Measurements from ENCODE around the gene CD180.

The CD180 gene

DNA sequence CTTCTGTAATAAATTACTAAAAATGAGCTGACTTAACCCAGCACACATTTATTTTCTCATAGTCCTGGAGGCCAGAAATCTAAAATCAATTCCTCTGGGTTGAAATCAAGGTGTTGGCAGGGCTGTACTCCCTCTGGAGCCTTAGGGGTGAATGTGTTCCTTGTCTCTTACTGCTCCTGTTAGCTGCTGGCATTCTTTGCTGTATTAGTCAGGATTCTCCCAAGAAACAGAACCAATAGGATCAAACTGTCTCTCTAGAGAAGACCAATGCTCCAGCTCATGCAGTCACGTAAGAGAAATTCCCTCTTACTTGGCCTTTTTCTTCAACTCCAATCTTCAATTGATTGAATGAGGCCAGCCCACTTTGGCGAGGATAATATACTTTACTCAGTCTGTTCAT is 15.3 kb upstream of the CD180 start:
- no peak for DNase-seq (ENCODE audit: low read depth in 2 of 2)

DNA sequence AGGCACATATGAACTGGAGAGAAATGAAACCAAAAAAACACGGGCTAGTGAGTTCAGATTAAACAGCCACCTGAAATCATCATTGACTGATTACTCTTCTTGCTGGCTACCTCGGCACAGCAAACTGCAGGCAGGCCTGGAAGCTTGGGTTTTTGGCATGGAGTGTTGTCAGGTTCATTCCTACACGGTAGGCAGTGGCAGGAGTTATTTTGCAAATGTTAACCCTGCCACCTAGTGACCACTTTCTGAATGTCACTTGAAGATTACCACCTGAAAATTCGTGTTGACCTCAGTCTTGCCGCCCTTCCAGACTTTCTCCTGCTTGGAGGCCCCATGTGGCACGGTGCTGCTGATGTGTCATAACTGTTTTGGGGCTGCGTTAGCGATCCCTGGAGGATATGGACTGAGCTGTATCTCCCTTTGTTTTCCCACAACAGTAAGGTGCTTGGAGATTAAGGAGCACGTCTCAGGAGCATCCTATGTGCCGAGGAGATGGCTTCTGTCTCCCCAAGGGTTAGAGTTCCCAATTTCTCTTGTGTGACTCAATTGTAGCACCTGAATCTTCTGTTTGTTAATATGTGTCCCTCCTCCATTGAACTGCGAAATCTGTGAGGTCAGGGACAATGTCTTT is 12.7 kb upstream of the CD180 start:
- peak; percentile 14 to 25 for DNase-seq (ENCODE audit: low read depth in 2 of 2)

DNA sequence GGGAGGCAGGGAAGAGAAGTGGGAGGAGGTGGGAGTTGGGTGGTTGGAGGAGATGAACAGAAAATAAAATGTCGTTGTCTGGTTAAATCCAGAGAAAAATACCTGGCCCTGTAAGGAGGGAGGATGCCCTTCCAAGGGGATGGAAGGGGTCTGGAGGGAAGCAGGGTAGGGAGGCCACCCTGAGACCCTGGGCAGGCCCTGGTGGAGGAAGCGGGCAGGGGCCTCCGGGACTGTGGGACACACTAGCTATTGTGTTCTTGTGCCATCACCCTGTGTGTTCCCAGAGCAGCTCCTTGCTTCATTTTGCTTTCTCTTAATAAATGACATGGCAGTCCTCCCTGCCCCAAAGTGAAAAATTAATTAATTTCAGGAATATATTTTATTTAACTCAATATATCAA is 11.8 kb upstream of the CD180 start:
- no peak for DNase-seq (ENCODE audit: low read depth in 2 of 2)

DNA sequence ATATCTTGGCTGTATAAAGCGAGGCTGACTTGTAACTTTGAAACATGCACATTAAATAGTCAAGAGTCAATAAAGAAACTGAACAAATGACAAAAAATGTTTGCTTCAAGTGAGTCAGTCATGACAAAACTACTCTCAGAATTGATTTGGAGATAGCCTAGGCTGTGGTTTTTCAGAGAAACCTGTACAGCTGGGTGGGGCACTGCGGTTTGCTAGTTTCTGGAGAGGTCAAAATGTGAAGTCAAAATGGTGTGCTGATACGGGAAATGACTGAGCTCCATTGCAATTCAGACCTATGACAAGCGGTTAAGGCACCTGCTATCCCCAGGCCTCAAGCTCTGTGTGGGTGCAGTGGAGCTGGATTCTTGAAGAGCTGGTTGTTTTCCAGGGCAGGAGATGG is 10.3 kb upstream of the CD180 start:
- DNase-seq (ENCODE audit: low read depth in 2 of 2): peak; percentile 37 to 78

DNA sequence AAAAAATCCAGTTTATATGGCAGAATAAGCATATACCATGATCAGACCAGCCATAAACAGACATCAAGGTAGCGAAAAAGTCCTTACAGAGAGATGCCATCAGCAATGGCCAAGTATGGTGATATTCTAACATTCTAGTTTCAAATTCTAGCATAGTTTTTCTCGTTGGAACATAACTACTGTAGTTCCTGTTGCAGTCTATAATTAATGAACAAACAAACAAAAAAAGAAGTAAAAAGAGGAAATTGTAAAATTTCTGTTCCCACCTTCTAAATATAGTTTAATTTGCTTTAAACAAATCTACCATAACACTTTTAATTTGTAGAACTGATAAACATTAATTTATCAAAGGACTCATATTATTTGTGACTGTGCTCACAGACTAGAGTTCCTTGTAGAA is 9.9 kb upstream of the CD180 start:
- DNase-seq (ENCODE audit: low read depth in 2 of 2): no peak

DNA sequence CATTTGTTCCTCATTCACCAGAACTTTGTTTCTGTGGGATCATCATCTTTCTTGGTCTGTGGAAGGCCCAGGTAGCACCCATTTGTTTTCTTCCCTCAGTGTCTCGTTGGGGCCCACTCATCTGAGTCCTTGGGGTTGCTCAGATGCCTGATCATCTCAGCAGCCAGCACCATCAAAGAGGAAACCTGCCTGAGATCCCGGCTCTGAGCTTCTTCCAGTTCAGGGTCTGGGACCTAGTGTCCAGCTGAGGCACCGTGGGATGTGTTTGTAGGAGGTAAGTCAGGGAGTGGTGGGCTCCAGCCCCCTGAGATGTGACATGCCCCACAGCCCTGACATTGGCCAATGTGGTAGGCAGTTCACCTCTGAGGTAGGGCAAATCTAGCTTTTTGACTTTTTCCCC is 9.4 kb upstream of the CD180 start:
- DNase-seq (ENCODE audit: low read depth in 2 of 2): no peak

DNA sequence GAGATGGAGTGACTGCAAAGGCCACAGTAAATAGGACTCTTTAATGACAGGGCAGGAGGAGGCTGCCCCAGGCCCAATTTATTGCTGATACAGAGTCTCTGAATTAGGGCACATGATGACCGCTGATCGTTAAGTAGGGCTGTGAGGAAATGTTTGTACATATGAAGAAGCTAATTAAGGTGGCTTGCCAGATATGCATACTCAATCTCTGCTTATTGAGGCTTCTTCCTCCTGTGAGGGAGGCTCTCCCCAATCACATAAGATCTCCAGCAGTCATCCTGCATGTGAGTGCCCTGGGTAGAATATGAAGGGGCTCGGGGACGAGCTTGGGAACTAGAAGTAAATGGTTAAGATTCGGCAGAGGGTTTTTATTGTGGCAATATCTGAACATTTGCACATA is 8.2 kb upstream of the CD180 start:
- DNase-seq (ENCODE audit: low read depth in 2 of 2): no peak

DNA sequence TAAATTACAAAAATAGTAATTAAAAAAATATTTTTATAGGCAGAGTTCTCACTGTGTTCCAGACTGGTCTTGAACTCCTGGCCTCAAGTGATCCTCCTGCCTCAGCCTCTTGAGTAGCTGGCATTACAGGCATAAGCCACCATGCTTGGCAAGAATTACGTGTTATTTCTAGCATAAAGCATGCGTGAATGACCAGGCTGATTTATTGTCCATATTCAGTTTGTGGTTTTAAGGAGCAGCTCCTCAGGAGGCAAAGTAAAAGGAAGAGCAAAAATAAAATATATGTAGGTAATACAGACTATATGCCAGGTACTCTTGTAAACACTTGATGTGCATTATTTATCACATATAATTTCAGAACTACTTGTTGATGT is 7.1 kb upstream of the CD180 start:
- DNase-seq (ENCODE audit: low read depth in 2 of 2): no peak

DNA sequence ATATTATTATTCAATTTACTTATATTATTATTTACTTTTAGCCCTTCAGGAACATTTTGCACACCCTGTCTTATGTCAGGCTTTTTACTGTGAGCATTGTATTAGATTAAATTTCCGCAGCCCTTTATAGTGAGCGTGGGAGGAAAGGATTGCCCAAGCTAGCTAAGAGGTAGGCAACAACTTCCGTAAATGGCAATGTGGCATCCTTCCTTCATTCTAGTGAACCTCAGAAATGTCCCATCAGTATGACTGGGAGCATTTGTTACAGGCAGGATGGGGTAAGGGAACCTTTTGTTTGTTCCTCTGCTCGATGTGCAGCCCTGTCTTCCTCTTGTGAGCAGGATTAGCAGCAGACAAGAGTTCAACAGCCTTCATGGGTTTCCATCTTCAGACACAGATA is 6.2 kb upstream of the CD180 start:
- no peak for DNase-seq (ENCODE audit: low read depth in 2 of 2)

DNA sequence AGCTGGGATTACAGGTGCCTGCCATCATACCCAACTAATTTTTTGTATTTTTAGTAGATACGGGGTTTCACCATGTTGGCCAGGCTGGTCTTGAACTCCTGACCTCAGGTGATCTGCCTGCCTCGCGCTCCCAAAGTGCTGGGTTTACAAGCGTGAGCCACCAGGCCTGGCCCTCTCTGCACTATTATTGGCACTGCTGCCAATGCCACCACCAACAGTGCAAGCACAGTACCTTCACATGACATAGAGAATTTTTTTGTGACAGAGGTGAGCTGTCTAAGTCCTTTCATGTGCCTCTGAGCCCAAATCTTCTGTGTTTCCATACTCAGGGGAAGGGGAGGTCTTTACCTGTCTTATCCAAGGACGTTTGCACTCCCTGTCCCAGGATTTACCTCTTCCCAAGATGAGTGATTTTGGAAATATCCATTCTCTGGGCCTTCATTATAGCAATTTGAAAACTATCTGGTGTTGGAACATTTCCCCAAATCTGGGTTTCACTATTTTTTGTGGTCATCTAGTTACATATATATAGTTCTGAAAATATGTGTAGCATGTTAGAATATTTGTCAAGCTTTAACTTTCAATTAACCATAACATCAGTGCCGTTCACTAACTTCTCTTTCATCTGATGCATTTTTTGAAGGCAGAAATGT is 5.4 kb upstream of the CD180 start:
- no peak for DNase-seq (ENCODE audit: low read depth in 2 of 2)

DNA sequence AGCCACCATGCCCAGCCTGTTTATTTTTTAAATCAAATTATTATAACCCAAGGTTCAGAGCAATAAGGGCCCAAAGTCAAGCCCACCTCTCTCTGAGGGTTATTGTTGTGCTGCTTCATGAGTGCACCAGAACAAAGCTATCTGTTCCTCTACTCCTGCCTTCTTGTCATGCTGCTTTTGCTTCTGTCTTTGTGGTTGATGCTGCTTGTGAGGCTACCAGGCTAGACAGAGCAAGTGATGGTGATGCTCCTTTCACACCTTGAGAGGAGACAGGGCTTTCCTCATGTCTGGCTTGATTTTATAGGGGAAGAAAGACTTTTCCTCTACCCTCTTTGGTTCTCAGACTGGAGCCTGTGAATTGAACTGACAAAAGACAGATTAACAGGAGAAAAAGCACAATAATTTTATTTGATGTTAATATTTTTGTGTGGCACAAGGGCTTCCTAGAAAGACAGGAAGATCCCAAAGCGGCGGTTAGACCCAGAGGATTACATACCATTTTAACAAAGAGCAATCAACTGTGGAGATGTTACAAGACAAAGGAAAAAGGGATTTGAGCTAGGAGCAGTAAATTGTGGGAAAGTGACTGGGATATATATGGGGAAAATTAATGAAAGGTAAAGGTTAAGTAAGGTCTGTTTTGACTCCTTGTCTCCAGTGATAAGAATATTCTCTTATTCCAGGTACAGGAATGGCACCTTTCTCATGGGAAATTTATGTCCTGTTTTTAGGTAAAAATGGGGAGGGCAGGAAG is 4.4 kb upstream of the CD180 start:
- no peak for DNase-seq (ENCODE audit: low read depth in 2 of 2)

DNA sequence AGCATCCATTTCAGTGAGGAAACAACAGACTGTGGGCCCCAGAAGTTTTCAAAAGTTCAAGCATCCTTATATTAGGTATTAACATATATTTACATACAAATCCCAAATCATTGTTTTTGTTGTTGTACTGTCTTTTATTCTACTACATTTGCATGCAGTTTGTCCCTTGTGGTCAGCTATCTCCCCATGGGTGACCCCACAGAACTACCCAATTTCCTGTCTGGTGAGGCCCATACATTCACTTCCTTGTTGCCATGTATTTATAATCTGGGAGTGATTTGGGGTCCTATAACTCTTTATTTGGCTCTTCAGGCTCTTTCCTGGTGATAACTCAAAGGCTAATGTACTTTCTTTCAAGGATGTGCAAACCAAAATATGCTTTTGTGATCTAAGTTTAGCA is 3.3 kb upstream of the CD180 start:
- DNase-seq (ENCODE audit: low read depth in 2 of 2): no peak

DNA sequence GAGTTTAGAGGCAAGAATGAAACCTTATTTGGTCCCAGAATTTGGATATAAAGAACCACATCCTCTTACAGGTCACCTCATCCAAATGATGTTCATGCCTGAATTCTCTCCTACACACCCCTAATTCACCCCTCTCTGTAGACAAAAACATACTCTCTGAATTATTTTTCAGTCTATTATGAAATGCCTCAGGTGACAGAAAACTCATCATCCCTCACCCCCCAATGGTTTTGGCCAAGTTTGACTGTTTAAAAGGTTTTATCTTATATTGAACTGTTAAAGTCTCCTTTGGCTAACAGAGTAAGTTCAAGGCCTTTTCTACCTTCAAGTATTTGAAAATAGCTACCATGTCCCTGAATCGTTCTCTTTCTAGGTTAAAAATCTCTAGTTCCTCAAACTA is 2.3 kb upstream of the CD180 start:
- no peak for DNase-seq (ENCODE audit: low read depth in 2 of 2)

DNA sequence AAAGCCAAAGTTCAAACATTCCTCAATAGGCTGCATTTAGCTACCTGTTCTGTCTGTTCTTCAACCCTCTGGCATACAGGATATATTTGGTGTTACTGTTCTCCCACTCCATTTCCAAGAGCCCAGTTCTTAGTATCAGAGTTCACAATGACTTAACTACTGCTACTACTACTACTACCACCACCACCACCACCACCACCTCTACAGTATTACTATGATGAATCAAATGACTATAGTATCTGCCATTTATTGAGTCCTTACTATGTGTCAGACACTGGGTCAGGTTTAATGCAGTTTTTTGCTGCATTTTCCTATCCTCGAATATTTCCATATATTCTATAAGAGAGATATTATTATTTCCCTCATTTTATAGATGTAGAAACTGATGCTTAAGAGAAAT is 937 bp upstream of the CD180 start:
- no peak for DNase-seq (ENCODE audit: low read depth in 2 of 2)

DNA sequence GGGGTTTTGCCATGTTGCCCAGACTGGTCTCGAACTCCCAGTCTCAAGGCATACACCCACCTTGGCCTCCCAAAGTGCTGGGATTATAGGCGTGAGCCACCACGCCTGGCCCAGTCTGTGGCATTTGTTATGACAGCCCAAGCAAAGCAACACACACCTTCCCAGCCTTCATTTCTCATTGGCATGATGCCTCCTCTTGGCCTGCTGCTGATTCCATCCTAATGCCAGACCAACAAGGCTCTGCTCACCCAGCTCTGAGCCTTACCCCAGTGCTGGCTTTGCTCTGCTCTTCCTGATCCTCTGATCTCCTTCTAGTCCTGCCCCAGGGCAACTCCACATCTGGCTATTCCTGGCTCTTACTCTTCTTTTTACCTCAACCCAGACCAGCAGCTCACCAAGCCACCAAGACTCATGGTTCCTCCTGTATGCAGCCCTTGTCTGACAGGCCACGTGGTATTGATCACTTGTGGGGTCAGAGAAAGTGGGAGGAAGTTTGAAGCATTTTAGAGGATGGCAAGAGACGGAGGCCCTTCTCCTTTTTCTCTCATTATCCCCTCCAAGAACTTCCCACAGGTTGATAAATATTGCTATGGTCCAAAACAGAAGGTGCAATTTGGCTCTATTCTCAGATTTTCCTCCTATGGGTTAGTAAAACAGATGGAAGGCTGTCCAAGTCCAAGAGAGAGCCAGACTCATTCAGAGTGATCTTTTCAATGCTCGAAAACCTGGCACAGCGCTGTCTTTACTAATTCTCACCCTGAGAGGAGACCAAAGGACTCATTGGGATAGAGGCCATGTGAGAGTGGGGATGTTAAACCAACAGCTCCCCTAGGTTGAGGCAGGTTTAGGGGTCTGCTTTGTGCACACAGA is 958 bp downstream of the CD180 start:
- no peak for DNase-seq (ENCODE audit: low read depth in 2 of 2)

DNA sequence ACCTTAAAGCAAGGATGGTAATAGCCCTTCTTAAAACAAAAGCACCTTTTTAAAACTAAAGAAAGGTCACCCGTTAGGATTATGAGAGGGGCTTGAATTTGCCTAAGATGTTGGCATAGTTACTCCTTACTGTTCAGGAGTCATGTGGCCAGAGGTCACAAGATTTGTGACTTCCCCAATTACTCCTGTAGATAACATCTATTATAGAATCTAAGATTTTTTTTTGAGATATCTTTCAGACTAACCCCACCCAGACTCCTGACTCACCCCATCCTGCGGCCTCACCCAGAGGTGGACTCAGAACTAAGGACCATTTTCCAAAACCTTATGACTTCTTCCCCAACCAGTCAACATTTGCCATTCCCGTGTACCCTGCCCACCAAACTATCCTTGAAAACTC is 2.4 kb downstream of the CD180 start:
- DNase-seq (ENCODE audit: low read depth in 2 of 2): no peak

DNA sequence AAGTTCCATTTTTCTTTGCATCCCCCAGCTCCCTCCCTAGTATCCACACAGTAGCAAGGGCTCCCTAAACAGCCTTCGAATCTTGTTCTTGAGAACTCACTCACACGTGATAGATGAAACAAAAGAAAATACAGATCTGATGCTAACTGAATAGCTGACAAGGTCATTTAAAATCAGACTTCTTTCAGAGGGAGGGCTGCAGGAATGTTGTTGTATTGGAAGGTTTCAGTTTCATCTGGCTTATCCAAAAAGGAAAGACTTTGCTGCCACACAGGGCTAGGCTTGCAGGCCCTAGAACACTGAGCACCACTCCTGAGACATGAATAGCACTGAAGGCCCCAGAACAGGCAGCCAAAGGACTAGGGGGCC is 3.2 kb downstream of the CD180 start:
- no peak for DNase-seq (ENCODE audit: low read depth in 2 of 2)

DNA sequence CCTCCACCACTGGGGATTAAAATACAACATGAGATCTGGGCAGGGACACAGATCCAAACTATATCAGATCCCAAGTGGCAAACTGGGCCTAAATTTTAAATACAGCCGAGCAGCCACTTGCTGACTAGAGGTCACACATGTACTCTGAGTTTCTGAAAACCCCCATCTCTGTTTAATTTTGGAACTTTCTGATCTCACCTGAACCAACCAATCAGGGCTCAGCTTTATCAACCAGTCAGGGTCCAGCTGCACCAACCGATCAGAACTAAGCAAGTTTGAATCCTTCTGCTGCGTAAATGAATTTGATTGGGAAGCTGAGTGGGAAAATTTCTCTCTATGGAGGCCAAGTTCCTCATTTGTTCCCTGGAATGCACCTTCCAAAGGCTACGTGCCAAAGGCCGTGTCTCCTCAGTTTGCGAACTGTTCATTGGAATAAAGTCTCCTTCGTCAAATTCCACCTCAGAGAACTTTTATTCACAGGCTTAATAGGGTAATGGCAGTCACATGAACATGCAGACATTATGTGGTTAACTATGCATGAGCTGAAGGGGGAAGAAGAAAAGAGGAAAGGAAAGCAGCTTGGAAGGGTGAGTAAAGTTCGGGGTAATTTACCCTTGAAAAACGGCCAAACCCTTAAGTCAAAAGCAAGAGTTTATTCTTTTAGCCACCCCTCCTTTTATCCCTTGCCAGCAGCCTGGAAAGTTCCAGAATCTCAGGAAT is 3.7 kb downstream of the CD180 start:
- DNase-seq (ENCODE audit: low read depth in 2 of 2): no peak

DNA sequence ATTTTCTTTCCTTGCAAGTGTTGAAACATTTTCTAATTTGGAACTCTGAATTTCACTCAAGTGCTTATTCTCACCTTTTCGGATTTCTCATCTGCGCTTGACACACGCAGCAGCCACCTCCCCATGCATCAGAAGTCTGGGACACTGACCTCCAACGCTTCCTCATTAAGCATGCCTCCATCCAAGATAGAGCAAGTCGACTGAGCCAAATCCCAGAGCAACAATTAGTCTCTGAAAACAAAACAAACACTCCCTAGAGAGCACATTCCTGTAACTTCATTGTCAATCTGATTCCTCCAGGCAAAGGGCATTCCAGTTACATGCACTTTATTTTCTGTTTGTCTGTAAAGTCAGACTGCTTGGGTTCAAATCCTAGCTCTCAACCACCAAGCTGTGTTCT is 5.7 kb downstream of the CD180 start:
- no peak for DNase-seq (ENCODE audit: low read depth in 2 of 2)

DNA sequence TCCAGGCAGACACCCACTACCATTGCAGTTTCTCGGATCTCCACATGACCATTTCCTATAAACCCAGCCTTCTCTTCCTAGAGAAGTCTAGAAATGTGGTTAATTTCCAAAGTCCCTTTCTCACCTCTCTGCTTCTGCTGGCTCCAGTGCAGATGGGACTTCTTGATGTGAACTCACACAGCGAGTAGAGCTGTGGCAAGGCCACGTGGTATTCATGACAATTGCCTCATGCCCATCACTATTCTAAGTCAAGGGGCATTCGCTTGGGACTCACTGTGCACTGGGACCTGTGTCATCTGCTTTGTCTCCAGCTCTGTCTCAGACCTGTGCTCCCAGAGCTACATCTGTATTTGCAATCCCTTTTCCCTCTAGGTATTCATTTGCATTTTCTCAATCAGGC is 6.2 kb downstream of the CD180 start:
- DNase-seq (ENCODE audit: low read depth in 2 of 2): no peak

DNA sequence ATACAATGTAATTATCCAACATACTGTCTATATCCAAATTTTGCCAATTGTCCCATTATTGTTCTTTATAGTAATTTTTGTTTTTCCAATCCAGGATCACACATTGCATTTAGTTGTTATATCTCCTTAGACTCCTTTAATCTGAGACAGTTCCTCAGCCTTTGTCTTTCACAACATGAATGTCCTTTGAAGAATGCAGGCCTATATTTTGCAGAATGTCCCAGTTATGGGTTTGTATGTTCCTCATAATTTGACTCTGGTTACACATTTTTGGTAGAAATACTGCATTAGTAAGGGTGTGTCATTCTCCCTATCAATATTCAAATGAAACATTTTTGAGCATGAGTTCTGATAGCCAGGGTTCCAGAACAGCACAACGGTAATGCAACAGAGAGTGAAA is 6.7 kb downstream of the CD180 start:
- no peak for DNase-seq (ENCODE audit: low read depth in 2 of 2)

DNA sequence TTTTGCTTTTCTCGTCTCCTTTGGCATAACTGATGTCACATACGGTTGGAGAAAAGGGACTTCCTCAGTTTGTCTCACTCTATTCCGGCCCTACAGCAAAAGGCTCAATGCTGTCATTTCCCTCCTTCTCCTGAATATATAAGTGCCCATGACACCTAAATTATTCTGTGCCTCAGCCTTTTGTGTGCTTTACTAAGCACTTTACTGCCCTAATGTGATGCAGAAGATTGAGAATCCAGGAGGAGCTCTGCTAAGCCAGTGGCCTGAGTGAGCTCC is 7.6 kb downstream of the CD180 start:
- no peak for DNase-seq (ENCODE audit: low read depth in 2 of 2)
